MM.1S (cell line): ENCODE data around the gene BAG1.

Experiments used
- DNase-seq: peaks from one replicate; pipeline ENCODE4 v3.0.0-alpha.2; 2015
- H2AFZ ChIP-seq: fragments of 300-600 bp; sonication (generic); 2 replicates; pipeline ENCODE4 v1.6.0; 2016; ENCODE audit warnings: antibody characterized with exemption, low read length
- H3F3A ChIP-seq: fragments of 300-600 bp; sonication (generic); 2 replicates; pipeline ENCODE4 v1.6.1; 2016; ENCODE audit warnings: mild to moderate bottlenecking, antibody characterized with exemption, low read length, moderate library complexity, mixed read lengths; ENCODE audit not compliant: insufficient read depth
- H3K27ac ChIP-seq: fragments of 300-600 bp; sonication (generic); 2 replicates; pipeline ENCODE4 v1.5.1; 2016; ENCODE audit warnings: mild to moderate bottlenecking, low read length
- H3K27me3 ChIP-seq: fragments of 300-600 bp; sonication (generic); replicated peaks from 2 replicates; pipeline ENCODE4 v1.6.0; 2016; ENCODE audit warnings: low read length; ENCODE audit not compliant: insufficient read depth
- H3K36me3 ChIP-seq: fragments of 300-600 bp; sonication (generic); replicated peaks from 2 replicates; pipeline ENCODE4 v1.6.1; 2016; ENCODE audit warnings: mild to moderate bottlenecking, low read length, mixed read lengths; ENCODE audit not compliant: insufficient read depth
- H3K4me1 ChIP-seq: fragments of 300-600 bp; sonication (generic); 2 replicates; pipeline ENCODE4 v1.6.1; 2016; ENCODE audit warnings: low read length, mixed read lengths
- H3K4me2 ChIP-seq: fragments of 300-600 bp; sonication (generic); 2 replicates; pipeline ENCODE4 v1.6.0; 2016; ENCODE audit warnings: low read depth, low read length
- H3K4me3 ChIP-seq: fragments of 300-600 bp; sonication (generic); 2 replicates; pipeline ENCODE4 v1.5.1; 2016; ENCODE audit warnings: low read length, mixed read lengths
- H3K79me2 ChIP-seq: fragments of 300-600 bp; sonication (generic); 2 replicates; pipeline ENCODE4 v1.6.1; 2016; ENCODE audit warnings: mixed run types, low read length, mixed read lengths
- H3K9ac ChIP-seq: fragments of 300-600 bp; sonication (generic); 2 replicates; pipeline ENCODE4 v1.6.1; 2016; ENCODE audit warnings: low read length, mixed read lengths
- H3K9me2 ChIP-seq: fragments of 300-600 bp; sonication (generic); replicated peaks from 2 replicates; pipeline ENCODE4 v1.6.1; 2016; ENCODE audit warnings: mild to moderate bottlenecking, low read length, mixed read lengths; ENCODE audit not compliant: insufficient read depth
- H3K9me3 ChIP-seq: fragments of 300-600 bp; sonication (generic); replicated peaks from 2 replicates; pipeline ENCODE4 v1.6.1; 2016; ENCODE audit warnings: mild to moderate bottlenecking, low read length, mixed read lengths; ENCODE audit not compliant: insufficient read depth
- H4K20me1 ChIP-seq: fragments of 300-600 bp; sonication (generic); 2 replicates; pipeline ENCODE4 v1.6.1; 2016; ENCODE audit warnings: mild to moderate bottlenecking, low read length, moderate library complexity, mixed read lengths; ENCODE audit not compliant: insufficient read depth
- CTCF ChIP-seq: fragments of 300-600 bp; sonication (generic); IDR thresholded peaks from 2 replicates; pipeline ENCODE4 v1.5.1; 2016; ENCODE audit warnings: antibody characterized with exemption, low read length, mixed read lengths
- EZH2 ChIP-seq: fragments of 300-600 bp; sonication (generic); optimal IDR thresholded peaks from 2 replicates; pipeline ENCODE3; 2017; ENCODE audit warnings: low read depth, mild to moderate bottlenecking, antibody characterized with exemption, low read length, mixed read lengths
- EZH2phosphoT487 ChIP-seq: fragments of 300-600 bp; sonication (generic); IDR thresholded peaks from 2 replicates; pipeline ENCODE4 v1.6.1; 2018; ENCODE audit warnings: antibody characterized with exemption, low read length

Gene BAG1

GRCh38 chr9:33285502-33285901, 21.0 kb upstream of the BAG1 start:
- H2AFZ ChIP-seq, result no peak overlapping the region

GRCh38 chr9:33277484-33277883, 13.0 kb upstream of the BAG1 start:
- peaks cover 6% of the 10 kb centered on the region; the same call in 1 of the 2 replicates for H3K36me3 ChIP-seq
- no peak overlapping the region for H3K4me3 ChIP-seq
- DNase-seq, result no peak
- H3K4me1 ChIP-seq, result no peaks in the 10 kb centered on the region
- TF ChIP-seq CTCF, result no peak
- TF ChIP-seq EZH2, result no peak
- no peak for TF ChIP-seq EZH2phosphoT487
- no peaks in the 10 kb centered on the region for H3F3A ChIP-seq
- H3K27me3 ChIP-seq, result no peaks in the 10 kb centered on the region
- no peaks in the 10 kb centered on the region for H4K20me1 ChIP-seq
- H3K27ac ChIP-seq, result no peak overlapping the region
- H3K9me2 ChIP-seq, result no peaks in the 10 kb centered on the region
- no peak overlapping the region for H3K4me2 ChIP-seq
- no peaks in the 10 kb centered on the region for H3K9me3 ChIP-seq
- no peaks in the 10 kb centered on the region for H3K79me2 ChIP-seq
- H3K9ac ChIP-seq, result no peak overlapping the region
- H2AFZ ChIP-seq, result no peak overlapping the region

More at GRCh38 chr9:33285502-33285901, 21.0 kb upstream of the BAG1 start:
- TF ChIP-seq CTCF, result no peak
- no peak for TF ChIP-seq EZH2phosphoT487
- no peak for TF ChIP-seq EZH2
- Histone ChIP-seq H3K4me2 (no peak overlapping the region), H3K9me2 (no peaks in the 10 kb centered on the region), H3K36me3 (no peaks in the 10 kb centered on the region), H3F3A (peaks cover 14% of the 10 kb centered on the region), H3K9ac (no peak overlapping the region), H3K79me2 (peaks cover 2% of the 10 kb centered on the region), H3K9me3 (no peaks in the 10 kb centered on the region), H3K4me1 (peaks cover 4% of the 10 kb centered on the region; the same call in 1 of the 2 replicates), H4K20me1 (no peaks in the 10 kb centered on the region), H3K27ac (no peak overlapping the region), H3K27me3 (no peaks in the 10 kb centered on the region), H3K4me3 (no peak overlapping the region)
- DNase-seq, result no peak

- no peak for DNase-seq
- Histone ChIP-seq H3F3A (no peaks in the 10 kb centered on the region), H3K27me3 (no peaks in the 10 kb centered on the region), H4K20me1 (no peaks in the 10 kb centered on the region), H3K9me2 (no peaks in the 10 kb centered on the region), H3K4me3 (no peak overlapping the region), H3K9me3 (no peaks in the 10 kb centered on the region), H3K36me3 (peaks cover 10% of the 10 kb centered on the region; the same call in 1 of the 2 replicates), H3K79me2 (no peaks in the 10 kb centered on the region), H3K27ac (no peak overlapping the region), H3K9ac (no peak overlapping the region), H3K4me2 (no peak overlapping the region), H3K4me1 (no peaks in the 10 kb centered on the region), H2AFZ (no peak overlapping the region)
- no peak for TF ChIP-seq EZH2phosphoT487
- no peak for TF ChIP-seq EZH2
- TF ChIP-seq CTCF, result no peak
Observed at GRCh38 chr9:33273972-33274328, 9.4 kb upstream of the BAG1 start.
